T-helper 17 cell (primary cell): ENCODE data around the gene ATP2A1. TPM values are rescaled to one million over a fixed set of nuclear protein-coding genes. Genes with fewer than 3 reads are reported as not detected.
"Not testable (repeated sequence)": the region's sequence is repeated elsewhere in the genome, so short reads cannot be mapped to it uniquely, and the experiment has no call there.

ENCODE experiments used
- ATAC-seq: fragments of 150-1000 bp; cut with Tn5 transposase; 2 replicates; pipeline ENCODE4 v1.10.0; 2021; ENCODE audit warnings: mild to moderate bottlenecking, moderate library complexity
- DNase-seq, 3 donors: peaks; one replicate each; pipeline versions ENCODE4 v3.0.0 to v3.0.0-alpha.2; 2020 to 2021
- H3K9me3 ChIP-seq: one replicate; pipeline ENCODE4 v1.7.0; 2013; ENCODE audit warnings: low read length, mild to moderate bottlenecking; ENCODE audit not compliant: control insufficient read depth, poor library complexity, severe bottlenecking
- H3K27ac Mint-ChIP-seq: one replicate; pipeline ENCODE4 v1.8.0; 2022; ENCODE audit warnings: mild to moderate bottlenecking, moderate library complexity, mixed read lengths
- H3K27me3 Mint-ChIP-seq: one replicate; pipeline ENCODE4 v1.8.0; 2022; ENCODE audit warnings: mixed read lengths
- H3K36me3 Mint-ChIP-seq: one replicate; pipeline ENCODE4 v1.8.0; 2022; ENCODE audit warnings: low read depth, mixed read lengths
- H3K4me1 Mint-ChIP-seq: one replicate; pipeline ENCODE4 v1.8.0; 2022; ENCODE audit warnings: mild to moderate bottlenecking, mixed read lengths
- H3K4me3 Mint-ChIP-seq: one replicate; pipeline ENCODE4 v1.8.0; 2022; ENCODE audit warnings: mild to moderate bottlenecking, moderate library complexity, mixed read lengths
- total RNA-seq, 4 donors: library from RNA in 2 of 4; stranded (reverse) in 2 of 4; gene quantifications; one replicate each; pipeline ENCODE4 v1.2.3 and lab custom pipeline; 2022 to 2026

ATP2A1 gene
- total RNA-seq, 2 donors from 2014 or later: 0.75 to 1.7 TPM

GRCh38 chr16:28866454-28866804 is 11.9 kb upstream of the ATP2A1 start:
- H3K27ac Mint-ChIP-seq: no peak overlapping the region
- H3K4me3 Mint-ChIP-seq: no peak overlapping the region
- peaks cover 8% of the 10 kb centered on the region for H3K36me3 Mint-ChIP-seq
- H3K9me3 ChIP-seq: no peaks in the 10 kb centered on the region
- DNase-seq (no peak), ATAC-seq (no peak)
- H3K4me1 Mint-ChIP-seq: peaks cover 27% of the 10 kb centered on the region
- no peaks in the 10 kb centered on the region for H3K27me3 Mint-ChIP-seq

DNA sequence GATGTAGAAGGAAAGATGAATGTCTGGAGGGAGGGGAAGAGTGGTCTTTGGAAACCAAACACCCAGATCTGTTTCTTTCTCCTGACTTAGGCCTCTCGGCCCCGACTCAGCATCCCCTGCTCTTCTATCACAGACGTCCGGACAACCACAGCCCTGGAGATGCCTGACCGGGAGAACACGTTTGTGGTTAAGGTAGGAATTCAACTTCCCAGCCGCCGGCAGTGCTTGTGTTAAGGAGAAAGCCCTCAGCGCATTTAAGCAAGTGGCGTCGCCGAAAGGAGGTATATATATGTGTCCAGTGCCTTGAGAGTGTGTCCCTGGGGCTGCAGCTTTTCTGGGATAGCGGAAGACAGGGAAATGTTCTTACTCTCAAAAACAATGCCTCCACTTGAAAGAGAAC is 11.0 kb upstream of the ATP2A1 start:
- Mint-ChIP-seq H3K27me3 (no peaks in the 10 kb centered on the region), H3K4me1 (peaks cover 25% of the 10 kb centered on the region), H3K36me3 (peaks cover 8% of the 10 kb centered on the region), H3K4me3 (no peak overlapping the region), H3K27ac (no peak overlapping the region)
- ATAC-seq (no peak), DNase-seq (no peak)
- H3K9me3 ChIP-seq: no peaks in the 10 kb centered on the region

GRCh38 chr16:28867646-28868045 is 10.6 kb upstream of the ATP2A1 start:
- not testable (repeated sequence) for H3K27me3 Mint-ChIP-seq, H3K9me3 ChIP-seq, H3K27ac Mint-ChIP-seq, H3K4me3 Mint-ChIP-seq, DNase-seq, H3K36me3 Mint-ChIP-seq, ATAC-seq
- peaks cover 25% of the 10 kb centered on the region for H3K4me1 Mint-ChIP-seq

- DNase-seq: no peak
- no peak for ATAC-seq
- Mint-ChIP-seq H3K36me3 (peaks cover 4% of the 10 kb centered on the region), H3K4me1 (peaks cover 19% of the 10 kb centered on the region), H3K27ac (no peak overlapping the region), H3K4me3 (no peak overlapping the region), H3K27me3 (no peaks in the 10 kb centered on the region)
- no peaks in the 10 kb centered on the region for H3K9me3 ChIP-seq
These were observed 9.1 kb upstream of the ATP2A1 start for GRCh38 chr16:28869201-28869600.

DNA sequence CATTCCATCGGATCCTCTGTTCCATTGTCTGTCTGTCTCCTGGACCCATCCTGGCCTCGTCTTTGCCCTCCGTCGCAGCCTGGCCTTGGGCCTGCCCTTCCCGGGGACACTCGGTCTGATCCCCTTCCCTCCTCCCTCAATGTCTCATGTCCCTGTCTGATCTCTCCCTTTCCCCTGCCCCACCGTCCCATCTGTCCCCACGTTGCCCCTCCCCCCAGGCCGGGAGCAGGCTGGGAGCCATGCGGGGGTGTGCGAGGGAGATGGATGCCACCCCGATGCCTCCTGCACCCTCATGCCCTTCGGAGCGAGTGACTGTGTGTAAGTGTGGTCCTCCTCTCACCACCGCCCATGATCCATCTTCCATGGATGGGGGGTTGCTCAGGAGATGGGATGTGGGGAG is 5.3 kb upstream of the ATP2A1 start:
- Mint-ChIP-seq H3K4me3 (no peak overlapping the region), H3K4me1 (peaks cover 3% of the 10 kb centered on the region), H3K27ac (peak overlapping the region; percentile 16), H3K36me3 (peaks cover 4% of the 10 kb centered on the region), H3K27me3 (no peaks in the 10 kb centered on the region)
- H3K9me3 ChIP-seq: no peaks in the 10 kb centered on the region
- DNase-seq (no peak), ATAC-seq (no peak)

DNA sequence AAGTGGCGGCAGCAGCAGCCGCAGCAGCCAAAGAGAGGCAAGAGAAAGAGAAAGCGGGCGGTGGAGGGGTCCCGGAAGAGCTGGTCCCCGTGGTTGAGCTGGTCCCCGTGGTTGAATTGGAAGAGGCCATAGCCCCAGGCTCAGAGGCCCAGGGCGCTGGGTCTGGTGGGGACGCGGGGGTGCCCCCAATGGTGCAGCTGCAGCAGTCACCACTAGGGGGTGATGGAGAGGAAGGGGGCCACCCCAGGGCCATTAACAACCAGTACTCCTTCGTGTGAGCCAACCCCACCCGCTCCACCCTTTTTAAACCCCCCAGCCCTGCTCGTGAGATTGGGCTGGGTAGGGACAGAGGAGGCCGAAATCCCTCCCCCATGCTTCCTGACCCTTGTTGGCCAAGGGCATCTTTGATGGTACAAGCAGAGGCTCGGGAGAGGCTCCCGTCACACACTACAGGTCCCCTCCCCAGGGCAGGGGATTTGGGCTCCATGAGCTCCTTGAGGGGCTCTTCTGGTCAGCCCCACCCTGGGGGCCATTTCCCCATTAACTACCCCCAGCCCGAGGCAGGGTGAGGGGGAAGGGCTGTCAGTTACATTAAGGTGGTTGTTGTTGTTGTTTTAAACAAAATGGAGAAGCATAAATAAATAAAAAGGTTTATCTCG is 4.6 kb upstream of the ATP2A1 start:
- Mint-ChIP-seq H3K4me3 (no peak overlapping the region), H3K27me3 (no peaks in the 10 kb centered on the region), H3K27ac (peak overlapping the region; percentile 16), H3K36me3 (peaks cover 4% of the 10 kb centered on the region), H3K4me1 (peaks cover 5% of the 10 kb centered on the region)
- DNase-seq (peak; percentile 38 to 63 (median 48)), ATAC-seq (peak; percentile 90)
- no peaks in the 10 kb centered on the region for H3K9me3 ChIP-seq

GRCh38 chr16:28874406-28874805 is 3.9 kb upstream of the ATP2A1 start:
- Mint-ChIP-seq H3K27ac (no peak overlapping the region), H3K27me3 (no peaks in the 10 kb centered on the region), H3K4me3 (no peak overlapping the region), H3K36me3 (peaks cover 4% of the 10 kb centered on the region), H3K4me1 (peaks cover 8% of the 10 kb centered on the region)
- DNase-seq: no peak
- ATAC-seq: no peak
- H3K9me3 ChIP-seq: no peaks in the 10 kb centered on the region

DNA sequence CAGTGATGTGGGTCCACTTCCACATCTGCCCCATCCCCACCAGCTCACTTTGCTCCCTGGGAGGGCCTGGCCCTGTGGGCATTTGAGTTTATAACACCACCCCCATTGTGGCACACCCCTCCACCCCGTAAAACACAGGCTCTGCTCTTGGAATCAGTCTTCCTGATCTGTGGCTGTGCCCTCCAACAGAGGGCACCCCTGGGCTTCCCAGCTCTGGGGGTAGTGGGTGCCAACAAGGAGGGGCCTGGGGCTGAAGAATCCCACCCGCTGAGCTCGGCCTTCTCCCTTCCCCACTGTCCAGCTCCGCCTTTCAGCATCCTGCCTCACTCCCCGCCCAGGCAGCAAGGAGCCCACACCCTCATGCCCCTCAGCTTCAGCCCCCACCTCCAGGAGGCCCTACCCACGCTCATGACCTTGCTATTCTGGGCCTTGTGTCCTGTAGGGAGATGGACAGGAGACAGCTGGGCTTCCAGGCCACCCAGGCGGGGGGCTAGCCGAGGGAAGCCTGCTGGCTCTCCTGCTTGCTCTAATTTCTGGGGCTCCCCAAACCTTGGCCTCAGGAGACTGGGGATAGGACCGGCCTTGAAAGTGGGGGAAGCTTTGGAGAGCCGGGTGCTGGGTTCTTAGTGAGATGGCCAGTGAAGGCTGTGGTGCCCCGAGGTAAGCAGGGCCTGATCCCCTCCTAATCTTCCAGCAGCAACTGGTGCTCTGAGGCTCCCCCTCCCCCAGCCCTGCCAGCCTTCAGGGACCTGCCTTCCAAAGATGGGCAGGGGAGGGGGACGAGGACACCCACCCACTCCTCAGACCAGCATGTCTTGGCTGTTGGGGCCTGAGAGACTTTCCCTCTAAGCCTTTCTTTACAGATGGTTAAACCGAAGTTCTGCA is 2.9 kb upstream of the ATP2A1 start:
- Mint-ChIP-seq H3K4me3 (peak overlapping the region; percentile 19), H3K36me3 (peaks cover under 1% of the 10 kb centered on the region), H3K4me1 (peaks cover 9% of the 10 kb centered on the region), H3K27me3 (no peaks in the 10 kb centered on the region), H3K27ac (no peak overlapping the region)
- DNase-seq (no peak), ATAC-seq (no peak)
- H3K9me3 ChIP-seq: no peaks in the 10 kb centered on the region

GRCh38 chr16:28876019-28876659 is 2.1 kb upstream of the ATP2A1 start:
- H3K27me3 Mint-ChIP-seq: peaks cover 4% of the 10 kb centered on the region
- no peak overlapping the region for H3K4me3 Mint-ChIP-seq
- ATAC-seq: no peak
- no peak overlapping the region for H3K27ac Mint-ChIP-seq
- no peaks in the 10 kb centered on the region for H3K9me3 ChIP-seq
- no peak for DNase-seq
- peaks cover 13% of the 10 kb centered on the region for H3K4me1 Mint-ChIP-seq
- H3K36me3 Mint-ChIP-seq: no peaks in the 10 kb centered on the region

- no peak for ATAC-seq
- no peak for DNase-seq
- H3K4me1 Mint-ChIP-seq: peaks cover 15% of the 10 kb centered on the region
- no peak overlapping the region for H3K4me3 Mint-ChIP-seq
- H3K9me3 ChIP-seq: no peaks in the 10 kb centered on the region
- peaks cover 6% of the 10 kb centered on the region for H3K27me3 Mint-ChIP-seq
- no peak overlapping the region for H3K27ac Mint-ChIP-seq
- no peaks in the 10 kb centered on the region for H3K36me3 Mint-ChIP-seq
These were observed 1.2 kb upstream of the ATP2A1 start for GRCh38 chr16:28876973-28877654.

GRCh38 chr16:28877655-28878000 is 660 bp upstream of the ATP2A1 start:
- Mint-ChIP-seq H3K36me3 (no peaks in the 10 kb centered on the region), H3K4me3 (peak overlapping the region; percentile 49), H3K4me1 (peaks cover 15% of the 10 kb centered on the region), H3K27ac (no peak overlapping the region), H3K27me3 (peaks cover 6% of the 10 kb centered on the region)
- no peaks in the 10 kb centered on the region for H3K9me3 ChIP-seq
- ATAC-seq: no peak
- no peak for DNase-seq

DNA sequence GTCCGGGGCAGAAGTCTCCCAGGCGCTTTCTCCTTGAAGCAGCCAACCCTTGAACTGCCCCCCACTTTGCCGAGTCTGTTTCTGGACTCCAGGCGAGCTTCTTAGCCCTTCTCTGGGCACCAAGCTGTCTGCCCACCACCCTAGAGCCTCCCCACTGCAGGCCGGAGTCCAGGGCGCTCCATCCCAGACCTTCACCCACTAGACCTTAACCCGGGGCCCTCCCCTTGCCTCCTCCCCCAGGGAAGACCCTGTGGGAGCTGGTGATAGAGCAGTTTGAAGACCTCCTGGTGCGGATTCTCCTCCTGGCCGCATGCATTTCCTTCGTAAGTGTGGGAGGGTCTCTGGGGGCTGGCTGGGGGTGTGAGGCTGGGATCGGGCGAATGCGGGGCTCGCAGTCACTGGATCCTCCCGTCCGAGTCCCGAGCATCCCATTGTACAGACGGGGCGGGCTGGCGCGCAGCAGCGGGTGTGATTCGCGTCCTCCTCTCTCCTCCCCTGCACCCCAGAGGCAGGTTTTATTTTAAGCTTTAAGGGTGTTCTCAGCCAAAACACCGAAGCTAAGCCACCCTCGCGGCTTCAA is 1.1 kb downstream of the ATP2A1 start:
- H3K36me3 Mint-ChIP-seq: peaks cover 5% of the 10 kb centered on the region
- H3K4me3 Mint-ChIP-seq: peak overlapping the region; percentile 88
- H3K27me3 Mint-ChIP-seq: peaks cover 15% of the 10 kb centered on the region
- H3K27ac Mint-ChIP-seq: no peak overlapping the region
- no peaks in the 10 kb centered on the region for H3K9me3 ChIP-seq
- ATAC-seq: peak; percentile 55
- peaks cover 19% of the 10 kb centered on the region for H3K4me1 Mint-ChIP-seq
- DNase-seq: no peak
